Kidney (tissue), 14 donors: ENCODE data around the gene CD101. TPM values are rescaled to one million over a fixed set of nuclear protein-coding genes. Genes with fewer than 3 reads are reported as not detected.

ENCODE experiments used
- DNase-seq, 5 donors: peaks; one replicate each; pipeline ENCODE4 v3.0.0-alpha.2; 2013 to 2020
- FAIRE-seq: peaks from 2 replicates; lab custom pipeline; 2012; peaks lifted over from hg19 to GRCh38; lab: Jason Lieb, UNC
- H3K27ac ChIP-seq, 2 donors: one replicate each; pipeline ENCODE4 v1.7.0; 2013; ENCODE audit warnings: low read depth in 2 of 2, low read length in 2 of 2, inconsistent platforms in 1 of 2
- H3K27me3 ChIP-seq: one replicate; pipeline ENCODE4 v1.7.1; 2013; ENCODE audit warnings: low read length, inconsistent platforms; ENCODE audit not compliant: control insufficient read depth, insufficient read depth
- H3K36me3 ChIP-seq, 3 donors: one replicate each; pipeline versions ENCODE4 v1.7.0 to v1.7.1; 2013; ENCODE audit warnings: low read length in 3 of 3, control low read depth in 1 of 3, inconsistent platforms in 1 of 3; ENCODE audit not compliant: insufficient read depth in 3 of 3, control insufficient read depth in 2 of 3
- H3K4me1 ChIP-seq, 3 donors: one replicate each; pipeline versions ENCODE4 v1.7.0 to v1.7.1; 2013; ENCODE audit warnings: low read length in 3 of 3, inconsistent platforms in 1 of 3, low read depth in 1 of 3; ENCODE audit not compliant: control insufficient read depth in 2 of 3, insufficient read depth in 2 of 3
- H3K4me3 ChIP-seq, 3 donors: one replicate each; pipeline versions ENCODE4 v1.7.0 to v1.8.1; 2013; ENCODE audit warnings: low read length in 3 of 3, control low read depth in 1 of 3, inconsistent platforms in 1 of 3
- H3K9ac ChIP-seq, 3 donors: one replicate each; pipeline versions ENCODE4 v1.7.0 to v1.7.1; 2013; ENCODE audit warnings: low read length in 3 of 3, control low read depth in 1 of 3, inconsistent platforms in 1 of 3
- H3K9me3 ChIP-seq, 3 donors: one replicate each; pipeline versions ENCODE4 v1.7.0 to v1.7.1; 2013; ENCODE audit warnings: low read length in 3 of 3, control low read depth in 1 of 3, inconsistent platforms in 1 of 3; ENCODE audit not compliant: control insufficient read depth in 2 of 3, insufficient read depth in 1 of 3
- intact Hi-C: fragments of 100-400 bp; cut with DNase I; formaldehyde crosslinking; loops from one replicate; pipeline ENCODE4 v1.11.1; 2022
- polyA plus RNA-seq: library from polyadenylated mRNA; stranded (reverse); fragments of 350-450 nt; fragmentation: Illumina TruSeq; extraction: RNeasy Lipid Tissue Mini Kit (QIAGEN cat#74804); gene quantifications from one replicate; pipeline ENCODE4 v1.2.3, GENCODE V29; 2014; ENCODE audit warnings: low read depth, low replicate concordance; ENCODE audit not compliant: insufficient read depth
- total RNA-seq: library from RNA; stranded (reverse); fragmentation: NEBNext Ultra II Directional; extraction: Animal tissue kit (Norgen Biotek cat#: 25700); gene quantifications from one replicate; pipeline ENCODE4 v1.2.1, GENCODE V29; 2021
- TF ChIP-seq, protein P1 (sequence below): IDR thresholded peaks from 3 replicates; pipeline ENCODE4 v1.5.1; 2012; ENCODE audit warnings: mild to moderate bottlenecking, moderate library complexity, borderline replicate concordance; ENCODE audit not compliant: insufficient read depth; ENCODE audit errors: extremely low read depth
- donor health status: control.
- donor health status: control.
- donor health status: control.
- donor health status: control.
- donor health status: control.
- donor health status: DM: yes; HTN: yes; CAD: no.
- donor health status: Normal renal cell carcinoma (clear cell type).

CD101 gene
- total and polyA plus RNA-seq, 2 donors from 2014 or later: 0.22 to 1.3 TPM

DNA sequence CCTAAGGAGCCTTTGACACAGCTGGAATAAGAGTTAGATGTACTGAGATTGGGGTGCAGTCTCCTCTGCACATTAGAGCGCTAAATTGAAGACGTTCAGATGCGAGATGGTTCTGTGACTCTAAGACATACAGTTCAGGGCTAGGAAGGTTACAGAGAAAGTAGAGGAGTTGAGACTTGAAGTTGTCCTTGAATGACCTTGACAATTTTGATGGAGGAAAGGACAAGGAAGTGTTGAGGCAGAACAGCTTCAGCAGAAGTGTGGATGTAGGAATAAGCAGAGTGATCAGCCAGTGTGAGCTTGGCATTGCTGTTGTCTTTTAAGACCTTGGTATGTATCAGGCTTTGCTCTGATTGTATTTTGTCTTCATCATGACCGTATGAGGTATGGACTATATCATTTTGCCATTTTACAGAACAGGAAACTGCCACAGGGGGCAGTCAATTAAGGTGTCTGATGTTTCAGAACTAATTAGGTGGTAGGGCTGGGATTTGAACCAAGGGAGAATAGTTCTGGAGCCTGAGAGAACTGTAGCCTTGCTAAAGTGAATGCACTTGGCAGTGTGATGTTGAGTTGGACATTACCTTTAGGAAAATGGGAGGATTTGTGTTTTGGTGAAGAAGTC, 67.8 kb downstream of the CD101 start:
- no peak for FAIRE-seq

DNA sequence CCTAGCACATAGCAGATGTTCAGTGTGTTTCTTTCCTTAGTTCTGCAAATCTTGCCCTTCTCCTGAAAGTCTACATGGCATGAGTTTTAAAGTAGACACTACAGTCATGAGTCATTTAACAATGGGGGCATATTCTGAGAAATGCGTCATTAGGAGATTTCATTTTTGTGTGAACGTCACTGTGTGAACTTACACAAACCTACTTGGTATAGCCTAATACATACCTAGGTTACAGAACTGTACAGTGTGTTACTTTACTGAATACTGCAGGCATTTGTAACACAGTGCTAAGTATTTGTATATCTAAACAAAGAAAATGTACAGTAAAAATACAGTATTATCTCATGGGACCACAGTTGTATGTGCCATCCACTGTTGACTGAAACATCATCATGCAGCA, 68.6 kb downstream of the CD101 start:
- Histone ChIP-seq H3K27ac (no peak overlapping the region), H3K9ac (no peak overlapping the region), H3K9me3 (no peaks in the 10 kb centered on the region), H3K4me3 (no peak overlapping the region), H3K36me3 (peaks cover 0 to 1% (median 0%) of the 10 kb centered on the region in 3 donors), H3K27me3 (no peaks in the 10 kb centered on the region), H3K4me1 (no peaks in the 10 kb centered on the region)
- DNase-seq: no peak
- TF ChIP-seq, protein P1, sequence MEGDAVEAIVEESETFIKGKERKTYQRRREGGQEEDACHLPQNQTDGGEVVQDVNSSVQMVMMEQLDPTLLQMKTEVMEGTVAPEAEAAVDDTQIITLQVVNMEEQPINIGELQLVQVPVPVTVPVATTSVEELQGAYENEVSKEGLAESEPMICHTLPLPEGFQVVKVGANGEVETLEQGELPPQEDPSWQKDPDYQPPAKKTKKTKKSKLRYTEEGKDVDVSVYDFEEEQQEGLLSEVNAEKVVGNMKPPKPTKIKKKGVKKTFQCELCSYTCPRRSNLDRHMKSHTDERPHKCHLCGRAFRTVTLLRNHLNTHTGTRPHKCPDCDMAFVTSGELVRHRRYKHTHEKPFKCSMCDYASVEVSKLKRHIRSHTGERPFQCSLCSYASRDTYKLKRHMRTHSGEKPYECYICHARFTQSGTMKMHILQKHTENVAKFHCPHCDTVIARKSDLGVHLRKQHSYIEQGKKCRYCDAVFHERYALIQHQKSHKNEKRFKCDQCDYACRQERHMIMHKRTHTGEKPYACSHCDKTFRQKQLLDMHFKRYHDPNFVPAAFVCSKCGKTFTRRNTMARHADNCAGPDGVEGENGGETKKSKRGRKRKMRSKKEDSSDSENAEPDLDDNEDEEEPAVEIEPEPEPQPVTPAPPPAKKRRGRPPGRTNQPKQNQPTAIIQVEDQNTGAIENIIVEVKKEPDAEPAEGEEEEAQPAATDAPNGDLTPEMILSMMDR: no peak
- no peak for FAIRE-seq
- intact Hi-C loops: no loop called here

More for the DNA sequence above, 67.8 kb downstream of the CD101 start:
- no peak for DNase-seq
- no peaks in the 10 kb centered on the region for H3K4me1 ChIP-seq
- H3K36me3 ChIP-seq: no peaks in the 10 kb centered on the region
- TF ChIP-seq, protein P1: no peak
- no peaks in the 10 kb centered on the region for H3K9me3 ChIP-seq
- intact Hi-C loops: loop anchor here (10.0 kb wide), 1 partner anchor 215 kb away; no protein-coding TSS in a partner anchor
- H3K9ac ChIP-seq: no peak overlapping the region
- no peaks in the 10 kb centered on the region for H3K27me3 ChIP-seq
- no peak overlapping the region for H3K27ac ChIP-seq
- H3K4me3 ChIP-seq: no peak overlapping the region

DNA sequence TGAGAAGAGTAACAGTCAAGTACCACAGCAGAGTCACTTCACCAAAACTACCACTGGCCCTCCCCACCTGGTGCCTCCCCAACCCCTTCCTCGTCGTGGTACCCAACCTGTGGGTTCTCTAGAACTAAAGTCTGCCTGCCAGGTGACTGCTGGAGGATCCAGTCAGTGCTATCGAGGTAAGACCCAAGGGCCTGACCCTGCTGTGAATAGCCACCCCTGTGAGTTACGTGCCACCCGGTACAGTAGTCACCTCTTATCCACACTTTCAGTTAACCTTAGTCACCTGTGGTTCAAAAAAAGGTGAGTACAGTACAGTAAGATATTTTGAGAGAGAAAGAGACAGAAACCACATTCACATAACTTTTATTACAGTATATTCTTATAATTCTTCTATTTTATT, 75.1 kb downstream of the CD101 start:
- peaks cover 4 to 21% (median 16%) of the 10 kb centered on the region in 3 donors for H3K36me3 ChIP-seq
- H3K27ac ChIP-seq: no peak overlapping the region
- DNase-seq (no peak), FAIRE-seq (no peak)
- no peaks in the 10 kb centered on the region for H3K4me1 ChIP-seq
- H3K27me3 ChIP-seq: no peaks in the 10 kb centered on the region
- H3K9ac ChIP-seq: no peak overlapping the region
- intact Hi-C loops: no loop called here
- H3K9me3 ChIP-seq: no peaks in the 10 kb centered on the region
- no peak overlapping the region for H3K4me3 ChIP-seq
- TF ChIP-seq, protein P1: no peak
